ENCODE results near the gene DDA1. TPM values are rescaled to one million over a fixed set of nuclear protein-coding genes. Genes with fewer than 3 reads are reported as not detected.

Gene DDA1
- polyA plus RNA-seq, 2 of the 4 experiments (the other 2 are of a cell fraction) = 35.5 to 53.5 TPM

Other genes with a start within 250 kb of the DDA1 start
- gene HAUS8, start 234.1 kb upstream of the DDA1 start, polyA plus RNA-seq (2011; rRNA removed) = 13.9 and 15.1 TPM in 2 replicates
- gene HAUS8, start 234.1 kb upstream of the DDA1 start, polyA plus RNA-seq (2017; fragmentation: RNase III; extraction: RNeasy Plus Mini Kit Qiagen cat#74134 plus additional on column Dnase treatment) = 15.9 to 16.6 TPM (median 16.2 TPM) in 3 replicates
- 13.0 and 18.9 TPM in 2 replicates for gene MYO9B, start 233.8 kb upstream of the DDA1 start, polyA plus RNA-seq (2011; rRNA removed)
- 23.9 to 28.1 TPM (median 27.7 TPM) in 3 replicates for gene MYO9B, start 233.8 kb upstream of the DDA1 start, polyA plus RNA-seq (2017; fragmentation: RNase III; extraction: RNeasy Plus Mini Kit Qiagen cat#74134 plus additional on column Dnase treatment)
- gene USE1, start 94.2 kb upstream of the DDA1 start, polyA plus RNA-seq (2011; rRNA removed) = 10.1 and 10.2 TPM in 2 replicates
- 15.5 to 18.4 TPM (median 16.5 TPM) in 3 replicates for gene USE1, start 94.2 kb upstream of the DDA1 start, polyA plus RNA-seq (2017; fragmentation: RNase III; extraction: RNeasy Plus Mini Kit Qiagen cat#74134 plus additional on column Dnase treatment)
- gene OCEL1, start 83.3 kb upstream of the DDA1 start, polyA plus RNA-seq (2011; rRNA removed) = 5.5 and 8.5 TPM in 2 replicates
- 6.0 to 10.7 TPM (median 9.2 TPM) in 3 replicates for gene OCEL1, start 83.3 kb upstream of the DDA1 start, polyA plus RNA-seq (2017; fragmentation: RNase III; extraction: RNeasy Plus Mini Kit Qiagen cat#74134 plus additional on column Dnase treatment)
- 30.4 and 31.9 TPM in 2 replicates for gene NR2F6, start 63.6 kb upstream of the DDA1 start, polyA plus RNA-seq (2011; rRNA removed)
- 37.7 to 42.4 TPM (median 42.1 TPM) in 3 replicates for gene NR2F6, start 63.6 kb upstream of the DDA1 start, polyA plus RNA-seq (2017; fragmentation: RNase III; extraction: RNeasy Plus Mini Kit Qiagen cat#74134 plus additional on column Dnase treatment)
- 0.03 and 0.04 TPM in 2 replicates for gene USHBP1, start 44.8 kb upstream of the DDA1 start, polyA plus RNA-seq (2011; rRNA removed)
- gene USHBP1, start 44.8 kb upstream of the DDA1 start, polyA plus RNA-seq (2017; fragmentation: RNase III; extraction: RNeasy Plus Mini Kit Qiagen cat#74134 plus additional on column Dnase treatment) = not detected in 3 replicates
- gene BABAM1, start 42.1 kb upstream of the DDA1 start, polyA plus RNA-seq (2011; rRNA removed) = 52.1 and 56.0 TPM in 2 replicates
- 64.0 to 67.6 TPM (median 65.7 TPM) in 3 replicates for gene BABAM1, start 42.1 kb upstream of the DDA1 start, polyA plus RNA-seq (2017; fragmentation: RNase III; extraction: RNeasy Plus Mini Kit Qiagen cat#74134 plus additional on column Dnase treatment)
- gene ANKLE1, start 27.7 kb upstream of the DDA1 start, polyA plus RNA-seq (2011; rRNA removed) = 0.45 and 0.56 TPM in 2 replicates
- 0.74 to 1.2 TPM (median 1.0 TPM) in 3 replicates for gene ANKLE1, start 27.7 kb upstream of the DDA1 start, polyA plus RNA-seq (2017; fragmentation: RNase III; extraction: RNeasy Plus Mini Kit Qiagen cat#74134 plus additional on column Dnase treatment)
- 2.3 TPM in 2 replicates for gene ABHD8, start 6.1 kb upstream of the DDA1 start, polyA plus RNA-seq (2011; rRNA removed)
- 3.1 to 4.4 TPM (median 4.2 TPM) in 3 replicates for gene ABHD8, start 6.1 kb upstream of the DDA1 start, polyA plus RNA-seq (2017; fragmentation: RNase III; extraction: RNeasy Plus Mini Kit Qiagen cat#74134 plus additional on column Dnase treatment)
- 28.1 and 30.5 TPM in 2 replicates for gene MRPL34, start 3.7 kb upstream of the DDA1 start, polyA plus RNA-seq (2011; rRNA removed)
- 50.6 to 56.1 TPM (median 54.9 TPM) in 3 replicates for gene MRPL34, start 3.7 kb upstream of the DDA1 start, polyA plus RNA-seq (2017; fragmentation: RNase III; extraction: RNeasy Plus Mini Kit Qiagen cat#74134 plus additional on column Dnase treatment)
- 2.2 and 2.4 TPM in 2 replicates for gene ANO8, start 25.3 kb downstream of the DDA1 start, polyA plus RNA-seq (2011; rRNA removed)
- 3.9 to 5.5 TPM (median 5.1 TPM) in 3 replicates for gene ANO8, start 25.3 kb downstream of the DDA1 start, polyA plus RNA-seq (2017; fragmentation: RNase III; extraction: RNeasy Plus Mini Kit Qiagen cat#74134 plus additional on column Dnase treatment)
- gene GTPBP3, start 28.0 kb downstream of the DDA1 start, polyA plus RNA-seq (2011; rRNA removed) = 9.5 and 10.6 TPM in 2 replicates
- gene GTPBP3, start 28.0 kb downstream of the DDA1 start, polyA plus RNA-seq (2017; fragmentation: RNase III; extraction: RNeasy Plus Mini Kit Qiagen cat#74134 plus additional on column Dnase treatment) = 17.9 to 21.7 TPM (median 19.3 TPM) in 3 replicates
- gene PLVAP, start 67.8 kb downstream of the DDA1 start, polyA plus RNA-seq (2011; rRNA removed) = not detected in 2 replicates
- not detected in 3 replicates for gene PLVAP, start 67.8 kb downstream of the DDA1 start, polyA plus RNA-seq (2017; fragmentation: RNase III; extraction: RNeasy Plus Mini Kit Qiagen cat#74134 plus additional on column Dnase treatment)
- gene CCDC194, start 84.6 kb downstream of the DDA1 start, polyA plus RNA-seq (2011; rRNA removed) = not detected in 2 replicates
- not detected in 3 replicates for gene CCDC194, start 84.6 kb downstream of the DDA1 start, polyA plus RNA-seq (2017; fragmentation: RNase III; extraction: RNeasy Plus Mini Kit Qiagen cat#74134 plus additional on column Dnase treatment)
- 0.24 and 0.26 TPM in 2 replicates for gene BST2, start 96.1 kb downstream of the DDA1 start, polyA plus RNA-seq (2011; rRNA removed)
- gene BST2, start 96.1 kb downstream of the DDA1 start, polyA plus RNA-seq (2017; fragmentation: RNase III; extraction: RNeasy Plus Mini Kit Qiagen cat#74134 plus additional on column Dnase treatment) = 0.12 to 0.18 TPM in 2 of 3 replicates, not detected in the other
- 18.3 and 19.1 TPM in 2 replicates for gene MVB12A, start 110.5 kb downstream of the DDA1 start, polyA plus RNA-seq (2011; rRNA removed)
- 26.8 to 30.2 TPM (median 27.7 TPM) in 3 replicates for gene MVB12A, start 110.5 kb downstream of the DDA1 start, polyA plus RNA-seq (2017; fragmentation: RNase III; extraction: RNeasy Plus Mini Kit Qiagen cat#74134 plus additional on column Dnase treatment)
- 0.61 and 0.78 TPM in 2 replicates for gene TMEM221, start 139.1 kb downstream of the DDA1 start, polyA plus RNA-seq (2011; rRNA removed)
- gene TMEM221, start 139.1 kb downstream of the DDA1 start, polyA plus RNA-seq (2017; fragmentation: RNase III; extraction: RNeasy Plus Mini Kit Qiagen cat#74134 plus additional on column Dnase treatment) = 0.52 to 0.90 TPM (median 0.62 TPM) in 3 replicates
- gene NXNL1, start 151.4 kb downstream of the DDA1 start, polyA plus RNA-seq (2011; rRNA removed) = not detected in 2 replicates
- gene NXNL1, start 151.4 kb downstream of the DDA1 start, polyA plus RNA-seq (2017; fragmentation: RNase III; extraction: RNeasy Plus Mini Kit Qiagen cat#74134 plus additional on column Dnase treatment) = not detected in 3 replicates
- gene SLC27A1, start 161.0 kb downstream of the DDA1 start, polyA plus RNA-seq (2011; rRNA removed) = 1.8 and 2.7 TPM in 2 replicates
- gene SLC27A1, start 161.0 kb downstream of the DDA1 start, polyA plus RNA-seq (2017; fragmentation: RNase III; extraction: RNeasy Plus Mini Kit Qiagen cat#74134 plus additional on column Dnase treatment) = 1.9 to 2.6 TPM (median 2.5 TPM) in 3 replicates
- 24.9 and 28.8 TPM in 2 replicates for gene PGLS, start 202.1 kb downstream of the DDA1 start, polyA plus RNA-seq (2011; rRNA removed)
- gene PGLS, start 202.1 kb downstream of the DDA1 start, polyA plus RNA-seq (2017; fragmentation: RNase III; extraction: RNeasy Plus Mini Kit Qiagen cat#74134 plus additional on column Dnase treatment) = 37.2 to 49.4 TPM (median 45.7 TPM) in 3 replicates
- 64.4 and 76.6 TPM in 2 replicates for gene COLGALT1, start 246.1 kb downstream of the DDA1 start, polyA plus RNA-seq (2011; rRNA removed)
- 54.5 to 57.2 TPM (median 57.1 TPM) in 3 replicates for gene COLGALT1, start 246.1 kb downstream of the DDA1 start, polyA plus RNA-seq (2017; fragmentation: RNase III; extraction: RNeasy Plus Mini Kit Qiagen cat#74134 plus additional on column Dnase treatment)

All from A549 (cell line).